KG1 (cell line): ENCODE results near the gene GYPC.
"Not testable (repeated sequence)": the region's sequence is repeated elsewhere in the genome, so short reads cannot be mapped to it uniquely, and the experiment has no call there.

Experiments used
- DNase-seq: peaks from one replicate; lab custom pipeline; 2025; lab: John Stamatoyannopoulos, UW

The GYPC gene

GRCh38 chr2:126699716-126700581, 44.0 kb downstream of the GYPC start:
- DNase-seq: no peak

- no peak for DNase-seq
These were observed 44.7 kb downstream of the GYPC start for GRCh38 chr2:126700677-126701076.

- no peak for DNase-seq
These were observed 47.4 kb downstream of the GYPC start for GRCh38 chr2:126703311-126703710.

GRCh38 chr2:126704434-126705160, 48.6 kb downstream of the GYPC start:
- DNase-seq: no peak

- DNase-seq: no peak
These were observed 51.2 kb downstream of the GYPC start for GRCh38 chr2:126707191-126707590.

GRCh38 chr2:126707941-126708340, 52.0 kb downstream of the GYPC start:
- DNase-seq: no peak

GRCh38 chr2:126714191-126714965, 58.4 kb downstream of the GYPC start:
- DNase-seq: no peak

- DNase-seq: no peak
These were observed 59.2 kb downstream of the GYPC start for GRCh38 chr2:126715111-126715510.

GRCh38 chr2:126715576-126716406, 59.8 kb downstream of the GYPC start:
- DNase-seq: no peak

- DNase-seq: not testable (repeated sequence)
These were observed 61.3 kb downstream of the GYPC start for GRCh38 chr2:126717277-126717676.

GRCh38 chr2:126717928-126718327, 62.0 kb downstream of the GYPC start:
- no peak for DNase-seq

- DNase-seq: no peak
These were observed 63.4 kb downstream of the GYPC start for GRCh38 chr2:126719191-126719832.

- no peak for DNase-seq
These were observed 63.9 kb downstream of the GYPC start for GRCh38 chr2:126719833-126720351.

- no peak for DNase-seq
These were observed 64.7 kb downstream of the GYPC start for GRCh38 chr2:126720638-126721037.

GRCh38 chr2:126722081-126722480, 66.1 kb downstream of the GYPC start:
- DNase-seq: no peak

GRCh38 chr2:126722546-126722945, 66.6 kb downstream of the GYPC start:
- DNase-seq: no peak

GRCh38 chr2:126723281-126723815, 67.4 kb downstream of the GYPC start:
- DNase-seq: no peak

- no peak for DNase-seq
These were observed 69.6 kb downstream of the GYPC start for GRCh38 chr2:126725580-126725979.

GRCh38 chr2:126729896-126730295, 73.9 kb downstream of the GYPC start:
- no peak for DNase-seq

- DNase-seq: no peak
These were observed 74.7 kb downstream of the GYPC start for GRCh38 chr2:126730655-126731054.

GRCh38 chr2:126731353-126731752, 75.4 kb downstream of the GYPC start:
- no peak for DNase-seq
